IPS-NIHi7 (cell line): ENCODE measurements around the gene ZXDA.
"Not testable (repeated sequence)": the region's sequence is repeated elsewhere in the genome, so short reads cannot be mapped to it uniquely, and the experiment has no call there.

ENCODE experiments used
- DNase-seq: peaks from one replicate; pipeline ENCODE4 v3.0.0; 2012; ENCODE audit warnings: mixed read lengths; ENCODE audit errors: extremely low spot score

ZXDA gene, protein sequence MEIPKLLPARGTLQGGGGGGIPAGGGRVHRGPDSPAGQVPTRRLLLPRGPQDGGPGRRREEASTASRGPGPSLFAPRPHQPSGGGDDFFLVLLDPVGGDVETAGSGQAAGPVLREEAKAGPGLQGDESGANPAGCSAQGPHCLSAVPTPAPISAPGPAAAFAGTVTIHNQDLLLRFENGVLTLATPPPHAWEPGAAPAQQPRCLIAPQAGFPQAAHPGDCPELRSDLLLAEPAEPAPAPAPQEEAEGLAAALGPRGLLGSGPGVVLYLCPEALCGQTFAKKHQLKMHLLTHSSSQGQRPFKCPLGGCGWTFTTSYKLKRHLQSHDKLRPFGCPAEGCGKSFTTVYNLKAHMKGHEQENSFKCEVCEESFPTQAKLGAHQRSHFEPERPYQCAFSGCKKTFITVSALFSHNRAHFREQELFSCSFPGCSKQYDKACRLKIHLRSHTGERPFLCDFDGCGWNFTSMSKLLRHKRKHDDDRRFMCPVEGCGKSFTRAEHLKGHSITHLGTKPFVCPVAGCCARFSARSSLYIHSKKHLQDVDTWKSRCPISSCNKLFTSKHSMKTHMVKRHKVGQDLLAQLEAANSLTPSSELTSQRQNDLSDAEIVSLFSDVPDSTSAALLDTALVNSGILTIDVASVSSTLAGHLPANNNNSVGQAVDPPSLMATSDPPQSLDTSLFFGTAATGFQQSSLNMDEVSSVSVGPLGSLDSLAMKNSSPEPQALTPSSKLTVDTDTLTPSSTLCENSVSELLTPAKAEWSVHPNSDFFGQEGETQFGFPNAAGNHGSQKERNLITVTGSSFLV

GRCh38 chrX:57910287-57910912 lies at the start of gene ZXDA:
Gene ZXDA, minus strand, starts transcription at chrX:57910458. Its CDS starts 38 bp downstream, at chrX:57910420.
- not testable (repeated sequence) for DNase-seq

- no peak for DNase-seq
Observed at GRCh38 chrX:57952320-57952678, 42.0 kb upstream of the ZXDA start.

- DNase-seq, result no peak
Observed at GRCh38 chrX:57951666-57952319, 41.5 kb upstream of the ZXDA start.

- no peak for DNase-seq
Observed at GRCh38 chrX:57933321-57933720, 23.1 kb upstream of the ZXDA start.

DNA sequence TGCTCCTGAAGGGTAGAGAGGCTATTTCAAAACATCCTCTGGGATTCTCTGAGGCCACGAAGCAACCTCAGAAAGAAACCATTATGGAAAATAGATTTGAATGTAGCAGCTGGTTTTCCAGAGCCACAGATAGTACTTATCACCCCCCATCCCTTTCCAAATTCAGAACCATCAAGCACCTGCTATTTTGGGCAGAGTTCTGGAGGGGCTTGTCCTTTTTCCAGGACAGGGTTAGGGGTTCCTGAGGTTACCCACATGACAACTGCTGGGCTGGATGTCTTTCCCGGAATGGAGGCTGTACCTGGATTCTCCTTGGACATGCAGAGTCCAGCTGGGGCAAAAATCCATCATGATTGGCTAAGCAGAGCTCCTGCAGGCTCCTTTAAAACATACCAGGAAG lies 22.0 kb upstream of the ZXDA start:
- no peak for DNase-seq

GRCh38 chrX:57930051-57930450 lies 19.8 kb upstream of the ZXDA start:
- no peak for DNase-seq

DNA sequence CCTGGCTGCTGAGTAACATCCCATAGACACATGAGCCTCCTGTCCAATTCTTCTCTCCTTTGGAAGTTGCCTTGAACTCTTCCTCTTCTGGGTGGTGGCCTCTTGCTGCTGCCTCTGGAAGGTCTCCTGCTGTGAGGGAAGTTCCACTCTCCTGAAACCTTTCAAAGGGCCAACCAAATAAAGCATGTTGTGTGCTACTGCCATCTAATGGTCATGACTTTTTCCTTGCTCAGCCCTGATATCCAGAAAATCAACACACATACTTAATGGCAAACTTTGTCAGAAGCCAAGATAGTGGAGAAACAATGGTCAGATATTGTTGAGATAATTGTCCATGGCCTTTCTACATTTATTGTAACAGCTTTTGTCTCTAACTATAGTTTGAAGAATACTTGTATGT lies 19.1 kb upstream of the ZXDA start:
- DNase-seq, result no peak

- no peak for DNase-seq
Observed at GRCh38 chrX:57925806-57926205, 15.5 kb upstream of the ZXDA start.

DNA sequence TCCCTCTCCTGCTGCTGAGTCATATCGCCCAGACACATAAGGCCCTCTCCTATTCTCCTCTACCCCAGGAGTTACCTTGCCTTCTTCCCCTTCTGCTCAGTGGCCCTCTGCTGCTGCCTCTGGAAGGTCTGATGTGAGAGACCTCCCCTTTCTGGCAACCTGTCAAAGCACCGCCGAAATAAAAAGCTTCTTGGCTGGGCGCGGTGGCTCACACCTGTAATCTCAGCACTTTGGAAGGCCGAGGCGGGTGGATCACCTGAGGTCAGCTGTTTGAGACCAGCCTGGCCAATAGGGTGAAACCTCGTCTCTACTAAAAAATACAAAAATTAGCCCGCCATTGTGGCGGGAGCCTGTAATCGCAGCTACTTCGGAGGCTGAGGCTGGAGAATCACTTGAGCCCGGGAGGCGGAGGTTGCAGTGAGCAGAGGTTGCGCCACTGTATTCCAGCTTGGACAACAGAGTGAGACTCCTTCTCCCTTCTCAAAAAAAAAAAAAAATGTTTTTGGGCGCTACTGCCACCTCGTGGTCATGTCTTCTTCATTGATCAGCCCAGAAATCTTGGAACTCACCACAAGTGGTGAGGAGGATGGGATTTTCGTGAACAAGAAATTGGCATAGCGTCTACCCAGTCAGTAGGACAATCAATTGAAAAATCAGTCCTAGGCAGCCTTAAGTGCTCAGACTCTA lies 8.6 kb upstream of the ZXDA start:
- DNase-seq, result no peak

DNA sequence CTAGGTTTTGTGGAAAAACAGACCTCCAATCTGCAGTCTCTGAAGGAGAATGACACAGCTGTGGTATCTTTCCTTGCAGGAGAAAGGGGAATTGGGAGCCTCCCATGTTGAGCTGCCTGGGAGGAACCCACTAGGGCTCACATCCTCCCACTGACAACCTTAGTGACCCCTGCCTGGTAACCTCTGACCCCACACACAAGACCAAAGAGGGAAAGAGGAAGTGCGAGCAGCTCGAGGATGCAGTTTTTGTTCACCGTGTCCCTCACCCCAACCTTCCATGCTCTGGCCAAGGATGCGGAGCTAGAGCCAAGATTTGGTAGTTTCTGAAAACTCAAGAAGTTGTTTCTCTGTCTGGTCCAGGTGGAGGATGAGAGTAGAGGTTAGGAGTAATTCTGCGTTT lies 5.4 kb upstream of the ZXDA start:
- DNase-seq, result no peak

- DNase-seq, result not testable (repeated sequence)
Observed at GRCh38 chrX:57909595-57910286, 517 bp downstream of the ZXDA start.

DNA sequence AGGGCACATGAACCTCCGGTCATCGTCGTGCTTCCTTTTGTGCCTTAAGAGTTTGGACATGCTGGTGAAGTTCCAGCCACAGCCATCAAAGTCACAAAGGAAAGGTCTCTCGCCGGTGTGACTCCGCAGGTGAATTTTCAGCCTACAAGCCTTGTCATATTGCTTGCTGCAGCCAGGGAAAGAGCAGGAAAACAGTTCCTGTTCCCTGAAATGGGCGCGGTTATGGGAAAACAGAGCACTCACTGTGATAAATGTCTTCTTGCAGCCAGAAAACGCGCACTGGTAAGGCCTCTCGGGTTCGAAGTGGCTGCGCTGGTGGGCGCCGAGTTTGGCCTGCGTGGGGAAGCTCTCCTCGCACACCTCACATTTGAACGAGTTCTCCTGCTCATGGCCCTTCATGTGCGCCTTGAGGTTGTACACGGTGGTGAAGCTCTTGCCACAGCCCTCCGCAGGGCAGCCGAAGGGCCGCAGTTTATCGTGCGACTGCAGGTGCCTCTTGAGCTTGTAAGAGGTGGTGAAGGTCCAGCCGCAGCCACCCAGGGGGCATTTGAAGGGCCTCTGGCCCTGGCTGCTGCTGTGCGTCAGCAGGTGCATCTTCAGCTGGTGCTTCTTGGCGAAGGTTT lies 1.2 kb downstream of the ZXDA start:
- not testable (repeated sequence) for DNase-seq

- no peak for DNase-seq
Observed at GRCh38 chrX:57906790-57907189, 3.5 kb downstream of the ZXDA start.

- no peak for DNase-seq
Observed at GRCh38 chrX:57905141-57905540, 5.1 kb downstream of the ZXDA start.

- DNase-seq, result no peak
Observed at GRCh38 chrX:57904176-57904880, 5.9 kb downstream of the ZXDA start.

GRCh38 chrX:57902633-57903032 lies 7.6 kb downstream of the ZXDA start:
- DNase-seq, result no peak

DNA sequence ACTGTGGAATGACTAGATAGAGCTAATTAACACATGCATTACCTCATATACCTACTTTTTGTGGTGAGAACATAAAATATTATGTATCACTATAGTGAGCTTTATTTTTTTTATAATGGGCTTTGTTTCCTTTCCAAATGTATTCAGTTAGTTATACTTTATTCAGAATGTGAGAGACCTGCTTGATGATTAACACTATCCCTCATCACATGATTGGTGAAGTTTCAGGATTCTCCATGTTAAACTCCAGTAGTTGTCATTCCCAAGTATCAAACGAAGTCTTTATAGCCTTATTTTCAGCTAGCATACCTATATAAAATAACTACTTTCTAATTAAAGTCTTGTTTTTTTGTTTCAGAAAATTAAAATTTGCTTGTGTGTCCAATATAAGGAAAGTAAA lies 8.8 kb downstream of the ZXDA start:
- no peak for DNase-seq

- DNase-seq, result no peak
Observed at GRCh38 chrX:57900975-57901374, 9.3 kb downstream of the ZXDA start.

GRCh38 chrX:57899906-57900305 lies 10.4 kb downstream of the ZXDA start:
- DNase-seq, result no peak

GRCh38 chrX:57899064-57899463 lies 11.2 kb downstream of the ZXDA start:
- no peak for DNase-seq
